K562 (cell line): ENCODE results near the gene HES6.

ENCODE experiments used
- HCFC1 ChIP-seq: IDR thresholded peaks from 2 replicates; pipeline ENCODE4 v1.6.1; 2012; ENCODE audit warnings: low read depth, low read length, improper control_type of control experiment
- KAT2B ChIP-seq: IDR thresholded peaks from one replicate; pipeline ENCODE4 v1.6.1; 2012; ENCODE audit warnings: low read depth, mild to moderate bottlenecking, control low read depth, inconsistent platforms, low read length, moderate library complexity
- KLF10 ChIP-seq: fragments of 250-450 bp; sonication (Bioruptor Pico); IDR thresholded peaks from 2 replicates; pipeline ENCODE4 v1.6.1; 2021; ENCODE audit warnings: matching md5 sums
- MCM3 ChIP-seq: fragments of 450-650 bp; IDR thresholded peaks from 2 replicates; pipeline ENCODE4 v1.6.1; 2016
- RCOR1 ChIP-seq, 2 experiments: IDR thresholded peaks; 2 replicates each; pipeline ENCODE4 v1.6.1; 2012; ENCODE audit warnings: low read depth in 2 of 2, low read length in 2 of 2, borderline replicate concordance in 1 of 2, improper control_type of control experiment in 1 of 2
- TAF15 ChIP-seq: fragments of 200-400 bp; formaldehyde crosslinking; IDR thresholded peaks from 2 replicates; pipeline ENCODE4 v1.6.1; 2017; ENCODE audit warnings: mild to moderate bottlenecking, low read depth, low read length, moderate library complexity
- ZNF764 ChIP-seq: fragments of 250-450 bp; sonication (Bioruptor Pico); IDR thresholded peaks from 2 replicates; pipeline ENCODE4 v1.4.0; 2020; ENCODE audit warnings: low read depth, mild to moderate bottlenecking, moderate library complexity
- TF ChIP-seq, protein P1 (sequence below): fragments of 450-650 bp; formaldehyde crosslinking; IDR thresholded peaks from 2 replicates; pipeline ENCODE4 v1.4.0; 2022; ENCODE audit warnings: missing genetic modification characterization
- TF ChIP-seq, protein P2 (sequence below): sonication (generic); formaldehyde crosslinking; IDR thresholded peaks from 2 replicates; pipeline ENCODE4 v1.8.1; 2023; ENCODE audit warnings: mild to moderate bottlenecking, missing genetic modification reagents
- TF ChIP-seq, protein P3 (sequence below), 3 experiments: IDR thresholded peaks in 2 of 3; conservative IDR thresholded peaks in 1 of 3; 2 replicates each; pipeline ENCODE4 v1.5.1; 2011 to 2012; ENCODE audit warnings: low read length in 3 of 3, mild to moderate bottlenecking in 3 of 3, control low read depth in 2 of 3, improper control_type of control experiment in 1 of 3, inconsistent platforms in 1 of 3, low read depth in 1 of 3, mixed read lengths in 1 of 3, moderate library complexity in 1 of 3; ENCODE audit not compliant: insufficient read depth in 2 of 3

- TF ChIP-seq TAF15: no peak
- TF ChIP-seq RCOR1 (IDR thresholded peaks at IDR 0.05; ENCODE audit: borderline replicate concordance in 1 of 2, low read depth in 2 of 2, low read length in 2 of 2): no peak
- no peak for TF ChIP-seq MCM3
- no peak for TF ChIP-seq HCFC1
- TF ChIP-seq ZNF764 (CRISPR knock-in tag): no peak
- TF ChIP-seq, protein P1, sequence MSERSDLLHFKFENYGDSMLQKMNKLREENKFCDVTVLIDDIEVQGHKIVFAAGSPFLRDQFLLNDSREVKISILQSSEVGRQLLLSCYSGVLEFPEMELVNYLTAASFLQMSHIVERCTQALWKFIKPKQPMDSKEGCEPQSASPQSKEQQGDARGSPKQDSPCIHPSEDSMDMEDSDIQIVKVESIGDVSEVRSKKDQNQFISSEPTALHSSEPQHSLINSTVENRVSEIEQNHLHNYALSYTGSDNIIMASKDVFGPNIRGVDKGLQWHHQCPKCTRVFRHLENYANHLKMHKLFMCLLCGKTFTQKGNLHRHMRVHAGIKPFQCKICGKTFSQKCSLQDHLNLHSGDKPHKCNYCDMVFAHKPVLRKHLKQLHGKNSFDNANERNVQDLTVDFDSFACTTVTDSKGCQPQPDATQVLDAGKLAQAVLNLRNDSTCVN (CRISPR knock-in tag): no peak
- TF ChIP-seq KAT2B: no peak
- no peak for TF ChIP-seq KLF10 (CRISPR knock-in tag)
- TF ChIP-seq, protein P2, sequence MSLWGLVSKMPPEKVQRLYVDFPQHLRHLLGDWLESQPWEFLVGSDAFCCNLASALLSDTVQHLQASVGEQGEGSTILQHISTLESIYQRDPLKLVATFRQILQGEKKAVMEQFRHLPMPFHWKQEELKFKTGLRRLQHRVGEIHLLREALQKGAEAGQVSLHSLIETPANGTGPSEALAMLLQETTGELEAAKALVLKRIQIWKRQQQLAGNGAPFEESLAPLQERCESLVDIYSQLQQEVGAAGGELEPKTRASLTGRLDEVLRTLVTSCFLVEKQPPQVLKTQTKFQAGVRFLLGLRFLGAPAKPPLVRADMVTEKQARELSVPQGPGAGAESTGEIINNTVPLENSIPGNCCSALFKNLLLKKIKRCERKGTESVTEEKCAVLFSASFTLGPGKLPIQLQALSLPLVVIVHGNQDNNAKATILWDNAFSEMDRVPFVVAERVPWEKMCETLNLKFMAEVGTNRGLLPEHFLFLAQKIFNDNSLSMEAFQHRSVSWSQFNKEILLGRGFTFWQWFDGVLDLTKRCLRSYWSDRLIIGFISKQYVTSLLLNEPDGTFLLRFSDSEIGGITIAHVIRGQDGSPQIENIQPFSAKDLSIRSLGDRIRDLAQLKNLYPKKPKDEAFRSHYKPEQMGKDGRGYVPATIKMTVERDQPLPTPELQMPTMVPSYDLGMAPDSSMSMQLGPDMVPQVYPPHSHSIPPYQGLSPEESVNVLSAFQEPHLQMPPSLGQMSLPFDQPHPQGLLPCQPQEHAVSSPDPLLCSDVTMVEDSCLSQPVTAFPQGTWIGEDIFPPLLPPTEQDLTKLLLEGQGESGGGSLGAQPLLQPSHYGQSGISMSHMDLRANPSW (CRISPR knock-in tag): no peak
- TF ChIP-seq, protein P3, sequence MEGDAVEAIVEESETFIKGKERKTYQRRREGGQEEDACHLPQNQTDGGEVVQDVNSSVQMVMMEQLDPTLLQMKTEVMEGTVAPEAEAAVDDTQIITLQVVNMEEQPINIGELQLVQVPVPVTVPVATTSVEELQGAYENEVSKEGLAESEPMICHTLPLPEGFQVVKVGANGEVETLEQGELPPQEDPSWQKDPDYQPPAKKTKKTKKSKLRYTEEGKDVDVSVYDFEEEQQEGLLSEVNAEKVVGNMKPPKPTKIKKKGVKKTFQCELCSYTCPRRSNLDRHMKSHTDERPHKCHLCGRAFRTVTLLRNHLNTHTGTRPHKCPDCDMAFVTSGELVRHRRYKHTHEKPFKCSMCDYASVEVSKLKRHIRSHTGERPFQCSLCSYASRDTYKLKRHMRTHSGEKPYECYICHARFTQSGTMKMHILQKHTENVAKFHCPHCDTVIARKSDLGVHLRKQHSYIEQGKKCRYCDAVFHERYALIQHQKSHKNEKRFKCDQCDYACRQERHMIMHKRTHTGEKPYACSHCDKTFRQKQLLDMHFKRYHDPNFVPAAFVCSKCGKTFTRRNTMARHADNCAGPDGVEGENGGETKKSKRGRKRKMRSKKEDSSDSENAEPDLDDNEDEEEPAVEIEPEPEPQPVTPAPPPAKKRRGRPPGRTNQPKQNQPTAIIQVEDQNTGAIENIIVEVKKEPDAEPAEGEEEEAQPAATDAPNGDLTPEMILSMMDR (IDR thresholded peaks at IDR 0.05 in 2 of 3, conservative IDR thresholded peaks at IDR 0.05 in 1 of 3; ENCODE audit: insufficient read depth in 2 of 3, low read depth in 1 of 3, low read length in 3 of 3): no peak
Measured at GRCh38 chr2:238207006-238207405, 32.8 kb downstream of the HES6 start.
